GM19351 (cell line): ENCODE measurements around the gene PCID2.

Source experiments
- ATAC-seq: cut with Tn5 transposase; IDR thresholded peaks from one replicate; pipeline ENCODE4 v1.9.1; 2021; ENCODE audit warnings: mild to moderate bottlenecking, moderate library complexity; ENCODE audit not compliant: unreplicated experiment

Gene PCID2

DNA sequence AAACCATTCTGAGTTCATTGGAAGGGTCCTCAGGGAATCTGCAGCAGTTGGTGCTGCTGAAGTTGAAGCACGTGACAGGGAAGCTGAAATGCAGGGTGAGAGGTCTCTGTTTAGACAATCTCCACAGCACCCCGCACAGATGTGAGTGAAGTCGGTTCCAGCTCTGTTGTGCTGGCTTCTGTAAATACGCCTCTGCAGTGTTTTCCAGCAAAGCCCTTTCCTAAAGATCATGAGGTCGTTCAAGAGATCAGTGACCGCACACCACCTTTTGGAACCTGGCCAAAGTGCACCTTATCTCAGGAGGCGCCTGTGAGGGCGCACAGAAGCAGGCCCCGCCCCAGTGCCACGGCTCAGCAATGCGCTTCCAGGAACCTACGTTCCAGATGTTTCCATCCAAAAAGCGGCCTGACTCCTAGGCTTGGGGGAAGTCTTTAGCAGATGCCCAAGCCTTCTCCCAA lies 11.7 kb upstream of the PCID2 start:
- ATAC-seq: no peak

DNA sequence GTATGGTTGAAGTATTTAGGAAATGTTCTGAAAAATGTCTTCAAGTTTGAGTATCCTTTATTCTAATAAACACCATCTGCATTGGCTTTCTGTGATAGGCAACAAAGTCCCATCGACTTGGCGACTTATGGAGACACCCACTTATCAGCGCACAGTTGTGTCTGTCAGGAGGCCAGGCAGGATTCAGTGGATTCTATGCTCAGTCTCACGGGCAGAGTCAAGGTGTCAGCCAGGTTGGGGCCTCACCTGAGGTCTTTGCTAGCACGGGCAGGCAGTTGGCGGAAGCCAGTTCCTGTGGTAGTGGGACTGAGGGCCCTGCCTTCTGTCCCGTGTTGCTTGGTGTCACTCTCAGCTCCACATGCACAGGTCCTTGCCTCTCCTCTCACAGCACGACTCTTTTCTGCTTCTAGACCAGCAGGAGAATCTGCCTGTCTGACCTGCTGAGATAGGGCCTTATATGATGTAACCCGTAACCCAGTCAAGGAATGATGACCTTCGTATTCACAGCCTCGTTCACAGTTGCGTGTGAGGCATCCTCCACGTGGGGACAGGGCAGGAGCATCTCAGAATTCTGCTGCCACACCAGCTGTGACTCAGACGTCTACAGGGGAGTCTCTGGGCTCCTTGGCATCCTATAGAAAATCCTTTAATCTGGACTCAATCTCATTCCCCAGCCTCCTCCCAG lies 10.9 kb upstream of the PCID2 start:
- ATAC-seq: no peak

DNA sequence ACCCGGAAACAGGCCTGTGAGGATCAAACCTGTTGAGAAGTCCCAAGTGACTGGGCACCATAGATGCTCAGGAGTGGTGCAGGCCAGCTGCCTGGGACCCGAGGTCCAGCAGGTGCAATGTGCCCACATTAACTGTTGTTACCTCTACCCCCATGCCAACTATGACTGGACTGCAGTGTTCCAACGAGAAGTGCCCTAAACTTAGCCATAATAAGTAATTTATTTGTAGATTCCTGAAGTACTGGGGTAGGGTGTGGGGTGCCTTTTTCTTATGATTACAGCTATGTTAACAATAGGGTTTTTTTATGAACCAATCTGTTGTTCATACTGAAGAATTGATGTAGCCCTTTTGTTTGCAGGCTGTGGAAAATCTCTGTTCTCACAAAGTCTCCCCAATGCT lies 10.1 kb upstream of the PCID2 start:
- ATAC-seq: no peak

DNA sequence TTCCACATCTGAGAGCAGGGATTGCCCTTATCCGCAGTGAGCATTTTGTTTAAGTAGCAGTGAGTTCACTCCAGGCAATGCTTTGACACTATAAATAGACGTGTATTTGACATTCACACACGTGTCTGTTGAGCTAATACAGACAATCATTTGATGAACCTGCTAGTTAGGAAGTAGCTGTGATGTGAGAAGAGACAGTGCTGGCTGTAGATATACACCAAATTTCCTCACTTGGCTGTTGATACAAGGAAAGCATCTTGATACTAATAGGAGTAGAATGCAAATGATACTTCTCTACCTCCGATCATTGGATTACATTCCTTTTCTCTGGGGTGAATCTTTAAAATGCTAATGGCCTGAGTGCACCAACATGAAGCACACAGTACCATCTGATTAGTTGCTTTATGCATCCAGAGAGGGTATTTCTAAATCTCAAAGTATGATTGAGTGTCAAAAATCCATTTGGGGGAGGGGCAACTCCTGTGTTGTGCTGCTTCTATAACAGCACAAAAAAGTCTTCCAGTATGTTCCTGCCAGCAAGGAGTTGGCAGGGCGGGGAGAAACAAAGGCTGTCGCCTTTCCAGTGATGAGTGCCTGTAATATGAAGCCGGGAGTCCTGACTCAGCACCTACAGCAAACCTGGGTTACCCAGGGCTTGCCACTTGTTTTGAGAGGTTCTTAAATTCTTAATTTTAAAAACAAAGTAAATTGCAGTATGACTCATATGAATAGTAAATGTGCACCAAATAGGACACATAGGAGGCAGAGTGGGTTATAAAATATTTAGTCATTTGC lies 8.0 kb upstream of the PCID2 start:
- no peak for ATAC-seq

DNA sequence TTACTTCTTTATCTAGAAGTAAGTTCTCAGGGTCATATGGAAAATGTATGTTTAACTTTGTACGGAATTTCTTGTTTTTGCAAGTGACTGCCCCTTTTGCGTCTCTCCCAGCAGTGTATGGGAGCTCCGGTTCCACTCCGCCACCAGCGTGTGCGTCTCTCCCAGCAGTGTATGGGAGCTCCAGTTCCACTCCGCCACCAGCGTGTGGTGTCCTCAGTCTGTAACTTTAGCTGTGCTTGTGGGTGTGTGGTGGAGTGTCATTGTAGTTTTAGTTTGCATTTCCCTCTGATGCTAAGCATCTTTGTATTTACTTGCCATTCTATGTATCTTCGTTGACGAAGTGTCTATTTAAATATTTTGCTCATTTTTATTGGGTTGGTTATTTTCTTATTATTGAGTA lies 3.3 kb upstream of the PCID2 start:
- no peak for ATAC-seq

DNA sequence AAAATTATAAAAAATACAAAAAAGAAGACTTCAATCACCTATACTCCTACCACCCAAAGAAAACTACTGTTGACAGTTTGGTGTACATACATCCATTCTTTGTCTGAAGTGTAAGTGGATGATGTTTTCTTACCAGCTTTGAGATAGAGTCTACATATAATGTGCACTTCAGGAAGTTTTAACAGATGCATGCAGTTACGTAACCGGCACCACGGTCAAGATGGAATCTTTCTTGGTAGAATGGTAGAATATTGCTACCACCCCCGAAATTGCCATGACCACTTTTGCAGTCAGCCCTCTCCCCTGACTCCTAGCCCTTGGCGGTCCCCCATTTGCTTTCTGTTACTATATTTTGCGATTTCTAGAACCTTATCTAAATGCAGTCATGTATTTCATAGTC lies 2.4 kb upstream of the PCID2 start:
- ATAC-seq: no peak

DNA sequence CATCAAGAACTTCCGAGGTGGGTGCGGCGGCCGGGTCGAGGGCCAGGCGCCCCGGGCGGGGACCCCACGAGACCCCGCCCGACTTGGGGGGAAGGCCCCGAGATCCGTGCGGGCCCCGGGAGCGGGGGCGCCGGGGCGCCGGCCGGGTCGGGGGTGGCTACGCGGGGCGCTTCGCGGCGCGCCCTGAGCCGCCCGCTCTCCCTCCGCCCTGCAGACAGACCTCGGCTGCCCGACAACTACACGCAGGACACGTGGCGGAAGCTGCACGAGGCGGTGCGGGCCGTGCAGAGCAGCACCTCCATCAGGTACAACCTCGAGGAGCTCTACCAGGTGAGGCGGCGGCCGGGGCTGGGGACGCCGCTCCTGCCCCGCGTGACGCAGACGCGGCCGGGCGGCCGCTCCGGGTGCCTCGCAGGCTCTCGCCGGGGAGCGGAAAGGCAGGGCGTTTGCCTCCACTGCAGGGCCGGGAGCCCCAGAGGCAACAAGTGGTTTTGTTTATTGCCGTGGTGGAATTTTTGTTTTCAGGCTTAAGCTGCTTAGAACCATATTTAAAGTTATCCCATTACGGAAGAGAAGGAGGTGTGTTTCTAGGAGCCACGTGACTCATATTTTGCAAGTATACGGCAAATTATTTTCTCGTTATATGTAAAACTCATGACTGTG lies 1.4 kb upstream of the PCID2 start:
- ATAC-seq: peak; percentile 42

DNA sequence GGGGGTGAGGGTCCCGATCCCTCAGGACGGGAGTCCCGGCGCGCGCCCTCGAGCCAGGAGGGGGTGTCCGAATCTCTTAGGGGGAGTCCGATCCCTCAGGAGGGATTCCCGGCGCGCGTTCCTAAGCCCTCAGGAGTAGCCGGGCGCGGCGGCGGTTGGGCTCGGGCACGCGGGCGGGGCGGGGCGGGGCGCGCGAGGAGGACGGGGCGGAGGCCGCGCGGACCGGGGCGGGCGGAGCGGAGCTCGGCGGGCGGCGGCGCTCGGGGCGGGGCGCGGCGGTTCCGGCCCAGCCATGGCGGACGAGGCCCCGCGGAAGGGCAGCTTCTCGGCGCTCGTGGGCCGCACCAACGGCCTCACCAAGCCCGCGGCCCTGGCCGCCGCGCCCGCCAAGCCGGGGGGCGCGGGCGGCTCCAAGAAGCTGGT lies 878 bp upstream of the PCID2 start, which contains the start of gene CUL4A:
Gene CUL4A (plus strand): TSS at position 278 of the 423 bp plus-strand sequence. CDS start 15 bp downstream, at position 293.
- peak; percentile 38 for ATAC-seq

DNA sequence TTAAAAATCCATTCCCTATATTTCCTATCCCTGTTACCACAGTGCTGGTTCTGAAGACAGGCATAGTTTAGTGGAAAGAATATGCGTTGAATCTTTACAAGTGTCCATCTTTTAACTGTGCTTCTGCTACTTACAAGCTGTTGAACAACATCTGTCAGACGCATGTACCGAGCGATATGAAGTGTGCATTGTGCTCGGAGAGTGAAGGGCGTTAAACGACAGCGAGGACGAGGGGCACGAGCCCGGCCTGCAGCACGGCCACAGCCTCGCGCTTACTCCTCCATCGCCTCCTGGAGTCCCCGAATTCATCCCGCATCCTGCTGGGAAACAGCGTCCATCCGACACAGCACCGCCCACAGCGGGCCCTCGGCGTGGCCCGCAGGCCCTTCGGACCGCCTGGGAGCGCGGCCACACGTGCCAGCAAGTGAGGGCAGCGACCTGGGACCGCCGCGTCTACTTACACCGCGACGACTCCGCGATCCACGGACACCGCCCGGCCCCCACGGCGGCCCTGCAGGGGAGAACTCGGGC lies 514 bp downstream of the PCID2 start:
- ATAC-seq: peak; percentile 4

DNA sequence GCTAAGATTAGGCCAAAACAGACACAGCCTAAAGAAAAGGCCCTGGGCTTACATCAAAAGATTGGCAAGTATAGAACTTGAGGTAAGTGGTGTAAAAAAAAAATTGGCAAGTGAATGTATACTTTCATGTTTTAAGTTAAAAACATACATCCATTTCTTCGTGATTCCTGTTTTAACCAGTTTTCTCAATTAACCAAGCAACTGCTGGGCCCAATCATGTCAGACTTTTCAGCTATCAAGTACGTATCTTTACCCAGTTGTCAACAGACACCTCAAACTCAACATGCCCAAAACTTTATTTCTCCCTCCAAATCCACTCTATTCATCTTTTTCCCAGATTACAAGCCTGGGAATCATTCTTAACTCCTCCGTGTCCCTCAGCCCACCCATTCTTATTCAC lies 1.0 kb downstream of the PCID2 start:
- no peak for ATAC-seq

DNA sequence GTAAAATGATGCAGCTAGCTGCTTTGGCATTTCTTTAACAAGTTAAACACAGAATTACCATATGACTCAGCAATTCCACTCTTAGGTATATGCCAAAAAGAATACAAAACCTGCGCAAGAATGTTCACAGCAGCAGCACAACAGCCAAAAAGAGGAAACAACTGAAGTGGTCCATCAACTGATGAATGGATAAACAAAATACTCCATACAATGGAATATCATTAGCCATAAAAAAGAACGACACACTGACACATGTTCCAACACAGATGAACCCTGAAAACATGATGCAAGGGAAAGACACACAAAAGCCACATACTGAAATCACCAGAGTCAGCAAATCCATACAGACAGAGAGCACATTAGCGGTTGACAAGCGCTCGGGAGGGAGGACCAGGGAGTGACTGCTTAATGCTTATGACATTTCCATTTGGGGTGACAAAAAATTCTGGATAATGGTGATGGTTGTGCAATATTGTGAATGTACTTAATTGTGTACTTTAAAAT lies 3.0 kb downstream of the PCID2 start:
- no peak for ATAC-seq

DNA sequence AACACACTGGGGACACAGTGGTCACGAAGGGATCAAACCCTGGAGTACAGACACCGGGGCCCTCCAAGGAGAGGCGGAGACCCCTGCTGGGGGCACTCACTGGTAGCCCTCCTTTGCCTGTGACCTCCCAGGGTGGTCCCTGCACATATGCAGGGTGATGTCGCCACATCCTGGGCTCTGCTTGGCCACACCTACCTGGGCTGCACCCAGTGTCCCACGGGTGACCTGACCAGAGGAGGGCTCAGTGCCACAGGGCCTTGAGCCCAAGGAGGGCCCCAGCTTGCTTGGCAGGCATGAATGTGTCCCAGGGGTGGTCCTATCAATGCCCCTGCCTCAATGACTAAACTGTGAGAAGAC lies 4.1 kb downstream of the PCID2 start:
- ATAC-seq: no peak

DNA sequence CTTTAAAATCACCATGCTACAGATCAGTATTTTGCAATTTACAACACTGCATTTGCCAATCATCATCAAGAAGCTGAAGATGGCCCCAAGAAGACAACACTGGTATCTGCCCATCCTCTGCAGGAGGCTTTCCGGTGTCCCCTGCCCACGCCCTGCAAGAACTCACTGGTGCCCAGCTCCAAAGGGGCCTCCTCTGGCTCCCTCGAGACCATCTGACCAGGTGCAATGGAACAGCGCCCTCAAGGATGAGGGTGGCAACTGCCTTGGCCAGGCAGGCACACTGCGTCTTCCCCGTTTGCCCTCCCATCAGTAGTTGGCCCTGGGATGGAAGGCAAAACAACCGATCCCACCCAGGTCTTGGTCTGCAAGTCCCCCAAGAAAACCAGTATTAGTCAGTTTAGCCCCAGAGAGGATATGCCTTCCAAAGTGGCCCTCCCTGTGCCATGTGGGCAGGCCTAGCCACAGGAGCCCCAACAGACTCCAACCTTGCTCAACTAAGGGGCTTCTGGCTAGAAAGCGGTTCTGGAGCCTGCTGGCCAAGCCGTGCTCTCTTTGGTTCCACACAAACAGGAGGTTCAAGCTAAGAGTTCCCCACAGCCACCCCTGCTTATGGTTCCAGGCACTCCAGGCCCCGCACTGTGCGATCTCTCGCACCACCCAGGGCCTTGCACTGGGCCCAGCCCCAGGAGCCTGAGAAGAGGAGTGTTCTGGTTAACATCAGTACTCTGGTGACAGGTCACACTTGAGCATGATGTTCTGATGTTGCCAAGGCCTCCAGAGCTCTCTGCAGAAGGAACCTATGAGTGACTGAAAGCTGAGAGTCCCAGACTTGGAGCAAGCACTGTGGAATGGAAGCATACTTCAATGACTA lies 4.7 kb downstream of the PCID2 start:
- no peak for ATAC-seq

DNA sequence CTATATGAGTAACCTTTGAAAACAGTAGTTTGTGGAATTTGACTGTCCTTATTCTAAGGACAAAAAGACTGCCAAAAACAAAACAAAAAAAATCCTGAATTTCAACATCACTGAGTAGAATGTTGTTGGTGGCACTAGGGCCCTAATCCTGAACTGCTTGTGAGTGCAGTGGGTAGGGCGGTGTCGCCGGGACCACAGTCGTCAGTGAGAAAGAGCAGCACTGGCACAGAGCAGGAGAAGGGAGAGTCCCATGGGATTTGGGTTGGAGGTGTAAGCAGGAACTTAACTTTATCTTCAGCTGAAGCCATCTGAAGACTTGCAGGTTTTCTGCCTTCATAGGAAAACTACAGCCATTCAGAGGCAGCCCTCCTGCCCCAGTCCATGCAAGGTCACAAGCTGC lies 5.6 kb downstream of the PCID2 start:
- no peak for ATAC-seq

DNA sequence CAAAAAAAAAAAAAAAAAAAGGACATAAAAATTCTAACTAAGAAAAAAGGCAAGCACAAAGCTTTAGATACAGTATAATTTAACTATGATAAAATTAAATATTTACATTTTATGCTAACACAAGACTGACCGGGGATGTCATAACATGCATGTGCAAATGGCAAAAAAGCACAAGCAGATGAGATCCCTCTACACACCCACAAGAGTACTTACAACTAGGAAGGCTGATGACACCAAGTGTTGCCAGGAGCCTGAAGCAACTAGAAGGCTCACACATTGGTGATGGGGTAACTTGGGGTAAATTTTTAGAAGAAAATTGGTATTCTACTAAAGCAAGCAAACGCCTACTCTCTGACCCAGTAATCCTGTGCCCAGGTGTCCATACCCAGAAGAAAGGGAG lies 6.7 kb downstream of the PCID2 start:
- ATAC-seq: no peak

DNA sequence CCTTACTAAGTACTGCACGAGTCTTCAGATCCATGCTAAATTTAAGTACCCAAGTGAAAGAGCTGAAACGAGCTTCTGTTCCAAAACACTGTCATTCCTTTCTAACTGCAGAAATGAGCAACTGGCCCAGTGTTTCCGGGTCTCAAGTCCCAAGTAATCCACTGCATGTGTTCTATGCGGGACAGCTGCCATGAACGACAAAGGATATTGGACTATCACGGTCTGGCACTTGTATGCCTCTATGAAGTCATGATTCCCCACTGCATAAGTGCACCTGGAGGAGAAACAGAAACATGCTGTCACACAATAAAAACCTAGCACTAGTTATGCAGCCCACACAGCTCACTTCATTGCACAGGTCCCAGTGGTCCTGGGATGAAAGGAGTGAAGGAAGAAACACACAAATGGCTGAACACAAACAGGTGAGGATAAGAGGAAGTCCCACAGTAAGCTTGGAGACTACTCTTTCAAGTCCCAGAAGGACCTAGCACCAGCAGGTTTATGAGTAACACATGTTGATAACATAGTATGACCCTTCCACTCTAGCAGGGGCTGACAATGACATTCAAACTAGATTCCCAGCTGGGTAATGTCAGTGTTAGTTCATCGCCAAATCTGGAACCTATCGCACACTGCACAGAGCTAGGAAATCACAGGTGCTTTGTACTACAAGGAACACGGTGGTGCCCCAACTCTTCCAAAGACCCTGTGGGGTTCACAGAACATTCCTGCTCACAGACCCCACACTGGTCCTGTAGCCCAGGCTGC lies 11.3 kb downstream of the PCID2 start:
- ATAC-seq: no peak

DNA sequence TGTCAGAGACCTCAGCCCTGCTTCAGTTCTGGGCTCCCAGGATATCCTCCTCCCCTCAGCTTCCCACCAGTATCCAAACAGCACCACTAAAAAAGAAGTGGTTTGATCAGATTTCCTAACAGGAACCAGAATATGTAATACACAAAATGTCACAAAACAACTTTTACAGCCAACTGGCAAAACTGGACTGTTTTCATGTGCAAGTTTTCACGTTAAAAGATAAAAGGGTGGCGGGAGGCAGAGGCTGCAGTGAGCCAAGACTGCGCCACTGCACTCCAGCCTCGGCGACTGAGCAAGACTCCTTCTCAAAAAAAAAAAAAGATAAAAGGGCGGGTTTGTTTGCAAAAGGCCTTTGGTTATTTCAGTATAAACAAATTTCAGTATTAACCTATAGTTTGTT lies 13.1 kb downstream of the PCID2 start:
- no peak for ATAC-seq

DNA sequence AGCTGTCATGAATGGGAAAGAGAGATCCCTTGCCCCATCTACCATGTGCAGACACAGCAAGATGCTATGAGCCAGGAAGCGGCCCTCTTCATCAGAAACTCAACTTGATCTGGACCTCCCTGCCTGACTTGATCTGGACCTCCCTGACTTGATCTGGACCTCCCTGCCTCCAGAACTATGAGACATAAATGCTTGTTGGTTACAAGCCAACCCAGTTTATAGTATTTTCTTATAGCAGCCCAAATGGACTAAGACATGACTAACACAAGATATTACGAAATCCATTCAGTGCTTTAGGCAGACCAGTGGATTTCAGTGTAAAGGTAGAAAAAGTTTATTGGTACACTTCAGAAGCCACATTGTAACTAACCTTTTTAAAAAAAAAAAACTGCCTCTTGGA lies 15.6 kb downstream of the PCID2 start:
- ATAC-seq: no peak

DNA sequence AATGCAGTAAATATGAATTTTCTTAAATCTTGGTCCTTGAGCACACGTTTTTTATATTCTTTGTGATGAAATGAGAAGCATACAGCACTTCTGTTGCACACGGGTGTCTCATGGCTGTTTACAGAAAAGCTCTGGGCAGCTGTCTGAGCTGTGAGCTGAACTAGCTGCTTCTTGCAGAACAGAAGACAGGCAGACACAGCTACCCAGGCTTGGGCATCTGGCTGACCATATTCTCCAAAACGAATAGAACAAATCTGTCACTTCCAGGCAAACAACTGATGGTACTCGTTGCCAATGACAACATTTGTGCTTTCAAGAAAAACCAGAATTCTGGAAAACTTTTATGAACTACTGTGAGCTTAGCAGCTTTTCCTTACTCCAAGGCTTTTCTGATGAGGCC lies 16.2 kb downstream of the PCID2 start:
- ATAC-seq: no peak

DNA sequence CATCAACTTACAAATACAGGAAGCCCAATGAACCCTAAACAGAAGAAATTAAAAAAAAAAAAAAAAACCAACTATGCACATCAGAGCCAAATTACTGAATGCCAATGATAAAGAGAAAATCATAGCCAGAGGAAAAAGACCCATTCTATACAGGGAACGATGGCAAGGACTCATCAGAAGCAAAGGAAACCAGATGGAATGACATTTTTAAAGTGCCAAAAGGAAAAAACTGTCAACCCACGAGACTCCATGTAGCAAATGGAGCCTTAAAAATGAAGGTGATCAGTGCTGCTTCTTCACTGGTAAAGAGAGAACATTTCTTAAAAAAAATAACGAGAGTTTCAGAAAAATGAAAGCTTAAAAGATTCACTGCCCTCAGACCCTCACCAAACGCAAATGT lies 18.3 kb downstream of the PCID2 start:
- no peak for ATAC-seq
